GM12865 (cell line): ENCODE measurements around the gene BRME1.
"Not testable (repeated sequence)": the region's sequence is repeated elsewhere in the genome, so short reads cannot be mapped to it uniquely, and the experiment has no call there.

Experiments used
- DNase-seq: peaks from one replicate; pipeline ENCODE4 v3.0.0; 2010; ENCODE audit warnings: low read depth
- H3K4me3 ChIP-seq: 2 replicates; pipeline ENCODE4 v1.5.1; 2011; ENCODE audit warnings: mild to moderate bottlenecking, low read depth, low read length, control low read depth
- TF ChIP-seq, protein P1 (sequence below): IDR thresholded peaks from 2 replicates; pipeline ENCODE4 v1.5.1; 2011; ENCODE audit warnings: low read length, control low read depth, low read depth, inconsistent platforms; ENCODE audit not compliant: insufficient read depth; ENCODE audit errors: missing control alignments

Gene BRME1

GRCh38 chr19:13926010-13926409, 20.1 kb upstream of the BRME1 start:
- no peak for DNase-seq
- TF ChIP-seq, protein P1, sequence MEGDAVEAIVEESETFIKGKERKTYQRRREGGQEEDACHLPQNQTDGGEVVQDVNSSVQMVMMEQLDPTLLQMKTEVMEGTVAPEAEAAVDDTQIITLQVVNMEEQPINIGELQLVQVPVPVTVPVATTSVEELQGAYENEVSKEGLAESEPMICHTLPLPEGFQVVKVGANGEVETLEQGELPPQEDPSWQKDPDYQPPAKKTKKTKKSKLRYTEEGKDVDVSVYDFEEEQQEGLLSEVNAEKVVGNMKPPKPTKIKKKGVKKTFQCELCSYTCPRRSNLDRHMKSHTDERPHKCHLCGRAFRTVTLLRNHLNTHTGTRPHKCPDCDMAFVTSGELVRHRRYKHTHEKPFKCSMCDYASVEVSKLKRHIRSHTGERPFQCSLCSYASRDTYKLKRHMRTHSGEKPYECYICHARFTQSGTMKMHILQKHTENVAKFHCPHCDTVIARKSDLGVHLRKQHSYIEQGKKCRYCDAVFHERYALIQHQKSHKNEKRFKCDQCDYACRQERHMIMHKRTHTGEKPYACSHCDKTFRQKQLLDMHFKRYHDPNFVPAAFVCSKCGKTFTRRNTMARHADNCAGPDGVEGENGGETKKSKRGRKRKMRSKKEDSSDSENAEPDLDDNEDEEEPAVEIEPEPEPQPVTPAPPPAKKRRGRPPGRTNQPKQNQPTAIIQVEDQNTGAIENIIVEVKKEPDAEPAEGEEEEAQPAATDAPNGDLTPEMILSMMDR: no peak
- no peak overlapping the region for H3K4me3 ChIP-seq

GRCh38 chr19:13923194-13923987, 17.5 kb upstream of the BRME1 start:
- H3K4me3 ChIP-seq: no peak overlapping the region
- no peak for DNase-seq
- TF ChIP-seq, protein P1: no peak

DNA sequence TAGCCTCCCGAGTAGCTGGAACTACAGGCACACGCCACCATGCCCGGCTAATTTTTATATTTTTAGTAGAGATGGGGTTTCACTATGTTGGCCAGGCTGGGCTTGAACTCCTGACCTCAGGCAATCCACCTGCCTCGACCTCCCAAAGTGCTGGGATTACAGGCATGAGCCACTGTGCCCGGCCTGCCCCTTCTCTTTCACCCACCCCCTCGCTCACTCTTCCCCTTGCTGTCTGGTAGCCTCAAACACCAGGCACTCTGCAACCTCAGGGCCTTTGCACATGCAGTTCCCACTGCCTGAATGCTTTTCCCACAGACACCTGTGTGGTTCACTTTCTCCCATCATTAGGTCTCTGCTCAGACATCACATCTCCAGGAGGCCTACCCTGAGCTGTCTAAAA, 16.2 kb upstream of the BRME1 start:
- not testable (repeated sequence) for DNase-seq, H3K4me3 ChIP-seq

DNA sequence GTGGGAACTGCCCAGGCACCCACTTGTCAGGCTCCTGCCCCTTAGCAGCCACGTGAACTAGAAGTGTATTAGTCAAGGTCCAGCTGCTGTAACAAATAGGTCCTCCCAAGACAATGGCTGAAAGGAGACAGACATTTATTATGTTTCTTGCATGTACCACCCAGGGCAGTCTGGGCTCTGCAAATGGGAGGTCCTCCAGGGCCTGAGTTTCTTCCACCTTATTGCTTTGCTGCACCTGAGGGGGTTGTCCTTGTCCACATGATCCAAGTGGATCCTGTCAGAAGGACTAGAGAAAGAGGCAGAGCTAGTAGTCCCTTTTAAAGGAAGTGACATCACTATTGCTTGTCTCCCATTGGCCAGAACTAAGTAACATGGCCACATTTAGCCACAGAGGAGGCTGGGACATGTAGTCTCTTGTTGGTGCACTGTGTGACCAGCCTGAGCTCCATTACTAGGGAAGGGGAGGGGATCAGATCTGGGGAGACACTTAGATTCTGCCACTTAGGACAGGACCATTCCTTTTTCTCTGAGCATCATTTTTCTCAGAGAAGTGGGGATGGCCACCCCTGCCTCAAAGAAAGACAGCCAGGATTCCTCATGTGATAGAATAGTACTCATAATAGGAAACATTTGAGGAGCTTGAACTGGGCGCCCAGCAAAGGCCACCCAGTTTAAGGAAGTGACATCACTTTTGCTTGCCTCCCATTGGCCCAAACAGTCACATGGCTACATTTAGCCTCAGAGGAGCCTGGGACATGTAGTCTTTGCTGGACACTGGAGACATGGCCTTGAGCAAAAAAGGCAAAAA, 15.2 kb upstream of the BRME1 start:
- TF ChIP-seq, protein P1: no peak
- peak; percentile 71 for DNase-seq

GRCh38 chr19:13920524-13920923, 14.6 kb upstream of the BRME1 start:
- TF ChIP-seq, protein P1: no peak
- H3K4me3 ChIP-seq: no peak overlapping the region
- no peak for DNase-seq

More for the DNA sequence above, 15.2 kb upstream of the BRME1 start:
- no peak overlapping the region for H3K4me3 ChIP-seq

GRCh38 chr19:13918726-13919411, 13.0 kb upstream of the BRME1 start:
- no peak overlapping the region for H3K4me3 ChIP-seq
- DNase-seq: no peak
- TF ChIP-seq, protein P1: no peak

GRCh38 chr19:13917888-13918406, 12.0 kb upstream of the BRME1 start:
- TF ChIP-seq, protein P1: no peak
- DNase-seq: no peak
- no peak overlapping the region for H3K4me3 ChIP-seq
